ENCODE results near the gene SDK1. TPM values are rescaled to one million over a fixed set of nuclear protein-coding genes. Genes with fewer than 3 reads are reported as not detected.

Gene SDK1
- total RNA-seq, 1 donor from 2014 or later: 10.4 TPM

GRCh38 chr7:4139656-4140625 is 838.9 kb downstream of the SDK1 start:
- intact Hi-C loops (cut with DNase I): no loop called here
- DNase-seq (peak; percentile 52), ATAC-seq (no peak)
- no peaks in the 10 kb centered on the region for H3K36me3 ChIP-seq
- no peak overlapping the region for H3K27ac ChIP-seq
- H3K4me3 ChIP-seq: no peak overlapping the region
- no peaks in the 10 kb centered on the region for H3K4me1 ChIP-seq
- no peaks in the 10 kb centered on the region for H3K27me3 ChIP-seq
- TF ChIP-seq CTCF (IDR thresholded peaks at IDR 0.05): no peak
- H3K9me3 ChIP-seq: no peaks in the 10 kb centered on the region

GRCh38 chr7:4140933-4141332 is 839.9 kb downstream of the SDK1 start:
- no peaks in the 10 kb centered on the region for H3K9me3 ChIP-seq
- intact Hi-C loops (cut with DNase I): no loop called here
- TF ChIP-seq CTCF (IDR thresholded peaks at IDR 0.05): no peak
- DNase-seq (peak; percentile 47), ATAC-seq (no peak)
- H3K27ac ChIP-seq: no peak overlapping the region
- no peaks in the 10 kb centered on the region for H3K27me3 ChIP-seq
- no peaks in the 10 kb centered on the region for H3K4me1 ChIP-seq
- no peaks in the 10 kb centered on the region for H3K36me3 ChIP-seq
- H3K4me3 ChIP-seq: no peak overlapping the region

- Histone ChIP-seq H3K9me3 (no peaks in the 10 kb centered on the region), H3K4me1 (no peaks in the 10 kb centered on the region), H3K36me3 (no peaks in the 10 kb centered on the region), H3K27me3 (no peaks in the 10 kb centered on the region), H3K27ac (no peak overlapping the region), H3K4me3 (no peak overlapping the region)
- DNase-seq (peak; percentile 35), ATAC-seq (no peak)
- TF ChIP-seq CTCF (IDR thresholded peaks at IDR 0.05): no peak
- intact Hi-C loops (cut with DNase I): no loop called here
These were observed 842.0 kb downstream of the SDK1 start for GRCh38 chr7:4143006-4143405.

GRCh38 chr7:4143511-4144171 is 842.6 kb downstream of the SDK1 start:
- Histone ChIP-seq H3K27me3 (no peaks in the 10 kb centered on the region), H3K27ac (no peak overlapping the region), H3K4me1 (no peaks in the 10 kb centered on the region), H3K9me3 (no peaks in the 10 kb centered on the region), H3K36me3 (no peaks in the 10 kb centered on the region), H3K4me3 (no peak overlapping the region)
- no peak for TF ChIP-seq CTCF (IDR thresholded peaks at IDR 0.05)
- no peak for DNase-seq
- ATAC-seq: no peak
- intact Hi-C loops (cut with DNase I): no loop called here

GRCh38 chr7:4144172-4144701 is 843.2 kb downstream of the SDK1 start:
- no peak overlapping the region for H3K27ac ChIP-seq
- H3K27me3 ChIP-seq: no peaks in the 10 kb centered on the region
- intact Hi-C loops (cut with DNase I): no loop called here
- no peak overlapping the region for H3K4me3 ChIP-seq
- no peaks in the 10 kb centered on the region for H3K9me3 ChIP-seq
- H3K4me1 ChIP-seq: no peaks in the 10 kb centered on the region
- TF ChIP-seq CTCF (IDR thresholded peaks at IDR 0.05): no peak
- ATAC-seq (no peak), DNase-seq (no peak)
- no peaks in the 10 kb centered on the region for H3K36me3 ChIP-seq

Data from upper lobe of right lung (tissue), 1 donor.